CD4-positive, alpha-beta T cell (primary cell): ENCODE measurements around the gene NLGN1. TPM values are rescaled to one million over a fixed set of nuclear protein-coding genes. Genes with fewer than 3 reads are reported as not detected.

ENCODE experiments used
- ATAC-seq: fragments of 200-7000 bp; cut with Tn5 transposase; one replicate; pipeline ENCODE4 v1.10.0; 2022; ENCODE audit warnings: mild to moderate bottlenecking; ENCODE audit not compliant: poor library complexity
- CTCF ChIA-PET: fragments of 350-600 bp; sonication (Branson Sonifier 250); formaldehyde crosslinking; loops from one replicate; lab custom pipeline; 2021; ENCODE audit warnings: antibody characterized with exemption, inconsistent platforms; lab: Charles Lee
- POLR2A ChIA-PET: fragments of 350-600 bp; sonication (Branson Sonifier 250); formaldehyde crosslinking; loops from one replicate; lab custom pipeline; 2021; ENCODE audit warnings: antibody characterized with exemption, inconsistent platforms; lab: Charles Lee
- DNase-seq, 14 experiments: peaks; one replicate each; pipeline ENCODE4 v3.0.0-alpha.2; 2013 to 2020; ENCODE audit warnings: mixed read lengths in 2 of 14
- H3K27ac ChIP-seq, 2 donors: one replicate each; pipeline versions ENCODE4 v1.5.1 to v1.7.0; 2013; ENCODE audit warnings: low read length in 2 of 2, low read depth in 1 of 2, mild to moderate bottlenecking in 1 of 2
- H3K27me3 ChIP-seq, 2 experiments: 1 replicate in 1 of 2; 2 replicates in 1 of 2; pipeline versions ENCODE4 v1.6.1 to v1.7.0; 2013; ENCODE audit warnings: low read length in 2 of 2, control low read depth in 1 of 2, mild to moderate bottlenecking in 1 of 2, moderate library complexity in 1 of 2; ENCODE audit not compliant: insufficient read depth in 2 of 2, control insufficient read depth in 1 of 2
- H3K36me3 ChIP-seq: one replicate; pipeline ENCODE4 v1.6.1; 2013; ENCODE audit warnings: low read length, control low read depth; ENCODE audit not compliant: insufficient read depth
- H3K4me1 ChIP-seq: one replicate; pipeline ENCODE4 v1.6.1; 2013; ENCODE audit warnings: low read length, control low read depth; ENCODE audit not compliant: insufficient read depth
- H3K4me3 ChIP-seq: one replicate; pipeline ENCODE4 v1.5.1; 2013; ENCODE audit warnings: mild to moderate bottlenecking, low read length, moderate library complexity
- H3K9me3 ChIP-seq, 2 experiments: 1 replicate in 1 of 2; 2 replicates in 1 of 2; pipeline versions ENCODE4 v1.6.1 to v1.7.0; 2013; ENCODE audit warnings: low read length in 2 of 2, mild to moderate bottlenecking in 2 of 2, control low read depth in 1 of 2, moderate library complexity in 1 of 2; ENCODE audit not compliant: control insufficient read depth in 1 of 2, insufficient read depth in 1 of 2
- H3K27ac Mint-ChIP-seq: one replicate; pipeline ENCODE4 v1.8.0; 2020; ENCODE audit warnings: mixed read lengths
- H3K27me3 Mint-ChIP-seq: one replicate; pipeline ENCODE4 v1.8.0; 2021; ENCODE audit warnings: mixed read lengths
- H3K36me3 Mint-ChIP-seq: one replicate; pipeline ENCODE4 v1.8.0; 2021; ENCODE audit warnings: low read depth, mixed read lengths
- H3K4me1 Mint-ChIP-seq: one replicate; pipeline ENCODE4 v1.8.0; 2021; ENCODE audit warnings: low read depth, mixed read lengths
- H3K4me3 Mint-ChIP-seq: one replicate; pipeline ENCODE4 v1.8.0; 2020; ENCODE audit warnings: mild to moderate bottlenecking, mixed read lengths
- H3K9me3 Mint-ChIP-seq: one replicate; pipeline ENCODE4 v1.8.0; 2020; ENCODE audit warnings: mixed read lengths
- intact Hi-C, 2 experiments: fragments of 100-400 bp; cut with DNase I in 1 of 2; cut with micrococcal nuclease in 1 of 2; formaldehyde crosslinking; loops; one replicate each; pipeline versions ENCODE4 v1.15.1 to v1.9.0; 2023 to 2025; cut with DNase I, micrococcal nuclease
- total RNA-seq, 174 experiments: library from RNA in 2 of 174; stranded (reverse) in 2 of 174; gene quantifications; one replicate each; pipeline ENCODE4 v1.2.3 and lab custom pipeline; 2021 to 2026
- TF ChIP-seq, protein P1 (sequence below): fragments of 200-600 bp; IDR thresholded peaks from one replicate; pipeline ENCODE4 v1.8.0; 2022; ENCODE audit warnings: antibody characterized with exemption, mild to moderate bottlenecking

Gene NLGN1
- total RNA-seq, 2 experiments from 2014 or later = not detected

DNA sequence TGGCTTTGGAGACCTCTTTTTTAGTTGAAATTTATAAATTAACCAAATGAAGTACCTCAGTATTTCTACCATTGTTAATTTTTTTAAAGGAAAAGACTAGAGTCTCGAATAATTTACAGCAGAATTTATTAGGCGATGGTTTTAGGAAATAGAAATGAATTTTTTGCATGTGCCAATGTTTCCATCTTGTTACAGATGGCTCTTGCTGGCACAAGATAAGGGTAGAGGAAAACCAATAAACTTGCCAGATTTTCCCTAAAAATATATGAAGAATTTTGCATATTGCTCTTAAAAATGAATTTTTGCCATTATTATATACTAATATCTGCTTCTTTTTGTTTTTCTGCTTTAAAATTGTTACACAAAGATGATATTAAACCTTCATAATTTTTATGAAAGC, 380.7 kb downstream of the NLGN1 start:
- TF ChIP-seq, protein P1, sequence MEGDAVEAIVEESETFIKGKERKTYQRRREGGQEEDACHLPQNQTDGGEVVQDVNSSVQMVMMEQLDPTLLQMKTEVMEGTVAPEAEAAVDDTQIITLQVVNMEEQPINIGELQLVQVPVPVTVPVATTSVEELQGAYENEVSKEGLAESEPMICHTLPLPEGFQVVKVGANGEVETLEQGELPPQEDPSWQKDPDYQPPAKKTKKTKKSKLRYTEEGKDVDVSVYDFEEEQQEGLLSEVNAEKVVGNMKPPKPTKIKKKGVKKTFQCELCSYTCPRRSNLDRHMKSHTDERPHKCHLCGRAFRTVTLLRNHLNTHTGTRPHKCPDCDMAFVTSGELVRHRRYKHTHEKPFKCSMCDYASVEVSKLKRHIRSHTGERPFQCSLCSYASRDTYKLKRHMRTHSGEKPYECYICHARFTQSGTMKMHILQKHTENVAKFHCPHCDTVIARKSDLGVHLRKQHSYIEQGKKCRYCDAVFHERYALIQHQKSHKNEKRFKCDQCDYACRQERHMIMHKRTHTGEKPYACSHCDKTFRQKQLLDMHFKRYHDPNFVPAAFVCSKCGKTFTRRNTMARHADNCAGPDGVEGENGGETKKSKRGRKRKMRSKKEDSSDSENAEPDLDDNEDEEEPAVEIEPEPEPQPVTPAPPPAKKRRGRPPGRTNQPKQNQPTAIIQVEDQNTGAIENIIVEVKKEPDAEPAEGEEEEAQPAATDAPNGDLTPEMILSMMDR = no peak
- Histone ChIP-seq H3K36me3 (no peaks in the 10 kb centered on the region), H3K27ac (no peak overlapping the region), H3K27me3 (no peaks in the 10 kb centered on the region), H3K4me3 (no peak overlapping the region), H3K9me3 (no peaks in the 10 kb centered on the region), H3K4me1 (no peaks in the 10 kb centered on the region)
- DNase-seq = no peak
- Mint-ChIP-seq H3K27ac (no peak overlapping the region), H3K27me3 (no peaks in the 10 kb centered on the region), H3K9me3 (no peaks in the 10 kb centered on the region), H3K36me3 (no peaks in the 10 kb centered on the region), H3K4me1 (no peaks in the 10 kb centered on the region), H3K4me3 (no peak overlapping the region)
- ChIA-PET POLR2A (no interaction called here), CTCF (no interaction called here)
- intact Hi-C loops = no loop called here
- ATAC-seq = no peak

DNA sequence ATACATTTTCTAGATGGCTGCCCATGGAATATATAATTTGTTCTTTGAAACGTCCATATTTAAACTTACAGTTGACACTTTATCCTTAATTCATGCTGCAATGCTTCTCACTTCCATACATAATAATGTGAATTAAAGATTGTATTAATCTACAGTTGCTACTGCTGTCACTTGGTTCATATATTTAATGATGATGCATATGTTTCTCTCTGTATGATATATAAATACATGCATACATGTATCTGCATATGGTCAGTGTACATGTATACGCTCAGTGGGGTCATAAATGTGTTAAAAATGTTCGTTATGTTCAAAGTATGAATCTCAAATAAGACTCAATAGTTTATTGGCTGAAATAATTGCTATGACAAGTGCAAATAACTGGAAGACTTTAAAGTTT, 382.5 kb downstream of the NLGN1 start:
- intact Hi-C loops = no loop called here
- no peak for ATAC-seq
- TF ChIP-seq, protein P1 = no peak
- no peak overlapping the region for H3K27ac ChIP-seq
- no peaks in the 10 kb centered on the region for H3K4me1 ChIP-seq
- Mint-ChIP-seq H3K4me1 (no peaks in the 10 kb centered on the region), H3K27ac (no peak overlapping the region), H3K36me3 (no peaks in the 10 kb centered on the region), H3K27me3 (no peaks in the 10 kb centered on the region), H3K4me3 (no peak overlapping the region), H3K9me3 (no peaks in the 10 kb centered on the region)
- no peaks in the 10 kb centered on the region for H3K9me3 ChIP-seq
- no peaks in the 10 kb centered on the region for H3K36me3 ChIP-seq
- H3K27me3 ChIP-seq = no peaks in the 10 kb centered on the region
- CTCF ChIA-PET = no interaction called here
- no peak for DNase-seq
- POLR2A ChIA-PET = no interaction called here
- no peak overlapping the region for H3K4me3 ChIP-seq

DNA sequence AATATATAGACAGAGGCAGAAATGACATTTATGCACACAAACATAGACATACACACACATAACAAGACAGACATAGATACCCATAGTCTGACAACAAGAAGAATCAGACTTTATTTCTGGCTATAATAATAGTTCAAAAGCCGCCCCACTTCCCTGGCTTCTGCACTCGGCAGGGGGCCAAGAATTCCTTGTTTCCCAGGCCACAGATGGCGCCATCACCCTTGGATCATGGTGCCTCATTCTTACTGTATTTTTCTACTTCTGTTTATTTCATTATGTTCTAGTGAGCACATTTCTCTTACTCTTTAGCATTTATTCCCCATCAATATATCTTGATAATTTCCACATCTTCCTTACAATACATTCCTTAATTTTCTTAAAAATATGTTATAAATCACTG, 387.5 kb downstream of the NLGN1 start:
- intact Hi-C loops = no loop called here
- TF ChIP-seq, protein P1 = no peak
- ChIA-PET POLR2A (no interaction called here), CTCF (interaction anchor here (1.2 kb wide), 1 partner anchor 8 kb away, joined by 3 read pairs; no protein-coding TSS in a partner anchor)
- Histone ChIP-seq H3K9me3 (peaks cover 0 to 3% of the 10 kb centered on the region in 2 experiments), H3K27me3 (no peaks in the 10 kb centered on the region), H3K27ac (no peak overlapping the region), H3K36me3 (no peaks in the 10 kb centered on the region), H3K4me1 (no peaks in the 10 kb centered on the region), H3K4me3 (no peak overlapping the region)
- no peak overlapping the region for H3K27ac Mint-ChIP-seq
- no peak for DNase-seq
- ATAC-seq = no peak
- H3K27me3 Mint-ChIP-seq = no peaks in the 10 kb centered on the region
- no peak overlapping the region for H3K4me3 Mint-ChIP-seq
- H3K36me3 Mint-ChIP-seq = no peaks in the 10 kb centered on the region
- H3K9me3 Mint-ChIP-seq = no peaks in the 10 kb centered on the region
- no peaks in the 10 kb centered on the region for H3K4me1 Mint-ChIP-seq
